Colonic mucosa (tissue), 4 donors: ENCODE measurements around the gene TASOR2. TPM values are rescaled to one million over a fixed set of nuclear protein-coding genes. Genes with fewer than 3 reads are reported as not detected.

Experiments
- DNase-seq: peaks from one replicate; pipeline ENCODE4 v3.0.0-alpha.2; 2020
- H3K27ac ChIP-seq: fragments of 200-600 bp; one replicate; pipeline ENCODE4 v1.8.0; 2021
- H3K27me3 ChIP-seq: fragments of 200-600 bp; one replicate; pipeline ENCODE4 v1.8.0; 2021
- H3K36me3 ChIP-seq: fragments of 200-600 bp; one replicate; pipeline ENCODE4 v1.8.0; 2021
- H3K4me1 ChIP-seq: fragments of 200-600 bp; one replicate; pipeline ENCODE4 v1.8.0; 2021; ENCODE audit warnings: mild to moderate bottlenecking
- H3K4me3 ChIP-seq: fragments of 200-600 bp; one replicate; pipeline ENCODE4 v1.8.0; 2021
- H3K9ac ChIP-seq, 2 donors: one replicate each; pipeline ENCODE4 v1.7.0; 2013; ENCODE audit warnings: control low read depth in 2 of 2, low read depth in 2 of 2, low read length in 2 of 2
- H3K9me3 ChIP-seq: fragments of 200-600 bp; one replicate; pipeline ENCODE4 v1.8.0; 2021
- CTCF ChIP-seq: fragments of 200-600 bp; IDR thresholded peaks from one replicate; pipeline ENCODE4 v1.8.0; 2022; ENCODE audit warnings: antibody characterized with exemption, mild to moderate bottlenecking
- intact Hi-C: fragments of 100-400 bp; cut with DNase I; formaldehyde crosslinking; loops from one replicate; pipeline ENCODE4 v1.14.1; 2022
- total RNA-seq, 2 donors: library from RNA; stranded (reverse); fragmentation: NEBNext Ultra II Directional in 1 of 2; extraction: Animal tissue kit (Norgen Biotek cat#: 25700) in 1 of 2; gene quantifications; one replicate each; pipeline ENCODE4 v1.2.1, GENCODE V29; 2021
- donor health status: healthy.
- donor health status: DM: no; HTN: no; CAD: no.
- donor health status: DM: no; HTN: no; CAD: no.

TASOR2 gene, protein sequence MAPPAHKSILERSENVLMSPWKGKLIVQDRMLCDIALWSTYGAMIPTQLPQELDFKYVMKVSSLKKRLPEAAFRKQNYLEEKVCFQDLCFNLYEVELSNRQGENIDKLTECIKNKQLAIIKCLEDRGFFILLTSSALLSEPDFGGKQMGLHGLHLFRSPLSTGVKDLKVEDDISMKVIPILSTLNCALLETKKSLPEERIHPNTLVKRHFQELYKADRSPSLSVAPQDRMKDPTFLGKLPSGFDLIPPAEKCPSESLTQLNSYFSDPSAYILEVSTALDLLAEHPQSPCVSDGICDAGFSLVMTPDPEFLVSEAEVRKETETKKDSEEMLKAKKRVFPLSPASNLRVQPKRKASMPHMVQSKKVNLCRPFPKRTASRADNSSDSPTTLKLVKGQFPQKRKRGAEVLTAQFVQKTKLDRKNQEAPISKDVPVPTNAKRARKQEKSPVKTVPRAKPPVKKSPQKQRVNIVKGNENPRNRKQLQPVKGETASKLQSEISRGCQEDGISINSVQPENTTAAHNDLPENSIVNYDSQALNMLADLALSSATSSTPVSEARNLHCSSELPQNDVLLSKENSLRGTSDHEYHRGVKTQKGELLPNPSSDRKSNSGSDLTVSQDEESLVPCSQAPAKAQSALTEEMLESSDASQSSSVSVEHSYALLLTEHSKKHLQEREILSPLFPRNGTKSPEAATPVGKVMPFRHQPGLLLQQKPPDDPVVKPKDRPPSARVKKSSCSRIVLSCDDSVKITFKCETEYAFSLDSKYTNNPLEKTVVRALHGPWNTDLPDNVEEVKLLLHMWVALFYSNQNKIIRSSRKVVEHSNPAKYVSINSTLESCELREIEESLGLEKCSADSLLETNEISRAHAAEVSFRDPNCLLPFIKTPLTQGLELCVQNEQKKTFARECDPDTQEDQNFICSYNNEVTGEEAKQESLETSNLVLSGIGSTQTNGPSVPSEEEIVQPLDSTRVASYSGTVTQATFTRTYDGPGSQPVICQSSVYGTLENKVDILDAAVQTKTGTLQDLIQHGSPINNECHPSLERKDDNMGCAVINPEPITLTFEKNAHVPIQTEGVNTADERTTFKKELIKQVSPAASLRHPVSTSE (N-terminal part only)
- total RNA-seq: 10 to 100 TPM; 41.4 to 57.2 TPM

- Histone ChIP-seq H3K9me3 (no peaks in the 10 kb centered on the region), H3K4me1 (peaks cover 3% of the 10 kb centered on the region), H3K27ac (peak within 1 kb of the TSS; percentile 89), H3K4me3 (peak within 1 kb of the TSS; percentile 98), H3K27me3 (no peaks in the 10 kb centered on the region), H3K9ac (peak within 1 kb of the TSS; percentile 89 to 93), H3K36me3 (no peaks in the 10 kb centered on the region)
- no peak for TF ChIP-seq CTCF
- peak; percentile 99 for DNase-seq
- intact Hi-C loops: loop anchor here (10.0 kb wide), 1 partner anchor 200 kb away; the partner anchor contains the start of gene ANKRD16
Observed at GRCh38 chr10:5684318-5684970, at the start of gene TASOR2. TASOR2 (plus strand) TSS chr10:5684838; CDS start chr10:5720643, 35,805 bp downstream.

DNA sequence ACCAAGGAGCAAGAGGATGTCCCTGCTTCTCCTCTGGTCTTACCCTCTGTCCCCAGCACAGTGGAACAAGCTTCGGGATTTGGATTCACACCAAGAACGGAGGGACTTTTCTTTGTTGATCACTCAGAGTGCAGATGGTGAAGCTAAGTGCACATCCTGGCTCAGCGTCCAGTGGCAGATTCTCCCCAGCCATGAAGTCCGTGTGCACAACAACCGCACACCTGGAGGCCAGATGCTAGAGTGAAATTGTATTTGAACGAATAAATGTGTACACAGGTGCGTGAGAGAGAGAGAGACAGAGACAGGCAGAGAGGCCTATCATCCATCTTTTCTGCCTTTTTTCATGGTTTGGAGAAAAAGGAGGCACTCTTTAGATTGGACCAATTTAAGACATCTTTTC, 49.7 kb upstream of the TASOR2 start:
- intact Hi-C loops: no loop called here
- no peak for DNase-seq

GRCh38 chr10:5638494-5638893, 46.1 kb upstream of the TASOR2 start:
- H3K27ac ChIP-seq: no peak overlapping the region
- no peak for DNase-seq
- no peak overlapping the region for H3K4me3 ChIP-seq
- H3K36me3 ChIP-seq: peaks cover 9% of the 10 kb centered on the region
- no peaks in the 10 kb centered on the region for H3K4me1 ChIP-seq
- intact Hi-C loops: no loop called here
- no peaks in the 10 kb centered on the region for H3K9me3 ChIP-seq
- no peak for TF ChIP-seq CTCF
- no peak overlapping the region for H3K9ac ChIP-seq
- no peaks in the 10 kb centered on the region for H3K27me3 ChIP-seq

More for the DNA sequence above, 49.7 kb upstream of the TASOR2 start:
- Histone ChIP-seq H3K27ac (no peak overlapping the region), H3K9me3 (no peaks in the 10 kb centered on the region), H3K4me3 (no peak overlapping the region), H3K27me3 (no peaks in the 10 kb centered on the region), H3K4me1 (peaks cover 4% of the 10 kb centered on the region), H3K9ac (no peak overlapping the region), H3K36me3 (no peaks in the 10 kb centered on the region)
- TF ChIP-seq CTCF: no peak

GRCh38 chr10:5639066-5639465, 45.6 kb upstream of the TASOR2 start:
- H3K27me3 ChIP-seq: no peaks in the 10 kb centered on the region
- no peaks in the 10 kb centered on the region for H3K9me3 ChIP-seq
- H3K36me3 ChIP-seq: peaks cover 9% of the 10 kb centered on the region
- DNase-seq: no peak
- TF ChIP-seq CTCF: no peak
- intact Hi-C loops: no loop called here
- no peaks in the 10 kb centered on the region for H3K4me1 ChIP-seq
- no peak overlapping the region for H3K27ac ChIP-seq
- no peak overlapping the region for H3K9ac ChIP-seq
- H3K4me3 ChIP-seq: no peak overlapping the region

GRCh38 chr10:5640036-5640435, 44.6 kb upstream of the TASOR2 start:
- H3K4me1 ChIP-seq: no peaks in the 10 kb centered on the region
- no peaks in the 10 kb centered on the region for H3K9me3 ChIP-seq
- peaks cover 9% of the 10 kb centered on the region for H3K36me3 ChIP-seq
- H3K27ac ChIP-seq: no peak overlapping the region
- intact Hi-C loops: no loop called here
- H3K27me3 ChIP-seq: no peaks in the 10 kb centered on the region
- H3K9ac ChIP-seq: peak overlapping the region in 1 of 2 donors; percentile 38
- H3K4me3 ChIP-seq: no peak overlapping the region
- TF ChIP-seq CTCF: no peak
- DNase-seq: no peak
